HUES48 (cell line): ENCODE measurements around the gene CASZ1.

ENCODE experiments used
- H3K27ac ChIP-seq: one replicate; pipeline ENCODE4 v1.7.0; 2013; ENCODE audit warnings: low read depth, low read length, inconsistent platforms
- H3K27me3 ChIP-seq: 2 replicates; pipeline ENCODE4 v1.6.1; 2013; ENCODE audit warnings: mild to moderate bottlenecking, low read length; ENCODE audit not compliant: control insufficient read depth, insufficient read depth
- H3K36me3 ChIP-seq: 2 replicates; pipeline ENCODE4 v1.6.1; 2013; ENCODE audit warnings: low read length; ENCODE audit not compliant: control insufficient read depth, insufficient read depth
- H3K4me1 ChIP-seq: 2 replicates; pipeline ENCODE4 v1.6.1; 2013; ENCODE audit warnings: mild to moderate bottlenecking, low read length; ENCODE audit not compliant: control insufficient read depth, insufficient read depth
- H3K4me3 ChIP-seq: 2 replicates; pipeline ENCODE4 v1.5.1; 2013; ENCODE audit warnings: mild to moderate bottlenecking, low read depth, low read length
- H3K9ac ChIP-seq: 2 replicates; pipeline ENCODE4 v1.6.1; 2013; ENCODE audit warnings: mild to moderate bottlenecking, low read depth, low read length, moderate library complexity
- H3K9me3 ChIP-seq: 2 replicates; pipeline ENCODE4 v1.6.1; 2013; ENCODE audit warnings: low read length; ENCODE audit not compliant: control insufficient read depth, insufficient read depth

The CASZ1 gene

DNA sequence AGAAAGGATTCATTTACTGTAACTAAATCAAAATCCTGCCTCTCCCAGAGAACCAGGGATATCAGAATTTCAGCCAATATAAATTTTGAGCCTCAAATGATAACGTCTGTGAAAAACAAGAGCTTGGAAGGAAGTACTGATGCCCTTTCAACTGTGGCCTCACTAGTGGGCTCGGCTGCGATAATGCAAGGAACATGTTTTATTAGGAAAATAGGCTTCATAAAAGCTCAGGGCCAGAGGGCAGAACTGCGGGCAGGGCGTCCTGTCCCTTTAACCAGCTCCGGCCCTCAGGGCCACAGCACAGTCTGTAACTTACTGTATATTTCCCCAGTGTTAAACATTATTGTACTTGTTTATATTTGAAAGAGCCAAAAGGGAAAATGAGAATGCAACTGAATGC lies 199.7 kb downstream of the CASZ1 start:
- no peak overlapping the region for H3K27ac ChIP-seq
- no peak overlapping the region for H3K4me3 ChIP-seq
- H3K27me3 ChIP-seq = no peaks in the 10 kb centered on the region
- H3K9ac ChIP-seq = no peak overlapping the region
- no peaks in the 10 kb centered on the region for H3K36me3 ChIP-seq
- no peaks in the 10 kb centered on the region for H3K9me3 ChIP-seq
- peaks cover 37% of the 10 kb centered on the region for H3K4me1 ChIP-seq

DNA sequence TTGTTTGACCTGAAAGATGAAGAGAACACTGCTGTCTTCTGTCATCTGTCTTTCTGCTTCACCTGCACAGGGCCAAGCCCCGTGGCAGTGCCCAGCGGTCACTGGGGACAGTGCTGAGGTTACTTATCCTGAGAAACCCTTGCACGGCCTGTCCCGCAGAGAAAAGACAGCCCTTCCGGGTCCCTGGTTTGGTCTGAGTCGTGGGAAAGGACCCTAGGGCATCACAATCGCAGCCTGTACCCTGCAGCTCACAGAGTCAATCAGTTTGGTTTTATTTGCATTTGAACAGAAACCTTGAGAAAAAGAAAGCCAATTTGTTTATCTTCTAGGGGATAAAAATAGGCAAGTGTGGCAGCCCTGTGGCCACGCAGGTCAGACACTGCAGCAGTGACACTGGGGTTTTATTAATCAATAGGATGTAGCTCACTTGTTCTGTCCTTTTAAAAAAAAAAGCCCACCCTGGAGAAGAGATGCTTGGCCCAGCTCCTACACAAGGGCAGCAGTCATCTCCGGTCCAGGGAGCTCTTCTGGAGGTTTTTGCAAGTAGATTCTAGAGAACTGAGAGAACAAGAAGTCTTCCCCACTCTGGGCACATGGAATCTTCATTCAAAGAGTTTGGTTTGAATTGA lies 201.7 kb downstream of the CASZ1 start:
- Histone ChIP-seq H3K4me3 (no peak overlapping the region), H3K27me3 (no peaks in the 10 kb centered on the region), H3K27ac (peak overlapping the region; percentile 77), H3K4me1 (peaks cover 39% of the 10 kb centered on the region), H3K36me3 (no peaks in the 10 kb centered on the region), H3K9ac (no peak overlapping the region), H3K9me3 (no peaks in the 10 kb centered on the region)

DNA sequence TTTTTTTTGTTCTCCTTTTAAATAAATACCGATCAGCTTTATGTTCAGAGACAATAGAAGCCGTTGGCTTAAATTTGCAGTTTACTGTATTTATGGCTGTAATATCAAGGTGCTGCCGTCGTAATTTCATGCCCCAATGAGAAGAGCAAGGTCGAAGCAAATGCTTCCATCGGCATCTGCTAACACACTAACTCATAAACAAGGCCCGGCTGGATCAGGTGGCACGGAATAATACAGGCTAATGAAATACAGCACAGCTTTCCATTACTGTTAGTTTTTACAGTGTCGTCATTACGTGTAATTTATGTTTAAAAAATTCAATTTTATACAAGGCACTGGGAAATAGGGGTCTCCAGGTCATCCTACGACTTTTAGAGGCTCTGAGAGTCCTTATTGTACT lies 202.7 kb downstream of the CASZ1 start:
- Histone ChIP-seq H3K4me3 (no peak overlapping the region), H3K36me3 (no peaks in the 10 kb centered on the region), H3K27ac (no peak overlapping the region), H3K9ac (no peak overlapping the region), H3K9me3 (no peaks in the 10 kb centered on the region), H3K4me1 (peaks cover 39% of the 10 kb centered on the region), H3K27me3 (no peaks in the 10 kb centered on the region)

DNA sequence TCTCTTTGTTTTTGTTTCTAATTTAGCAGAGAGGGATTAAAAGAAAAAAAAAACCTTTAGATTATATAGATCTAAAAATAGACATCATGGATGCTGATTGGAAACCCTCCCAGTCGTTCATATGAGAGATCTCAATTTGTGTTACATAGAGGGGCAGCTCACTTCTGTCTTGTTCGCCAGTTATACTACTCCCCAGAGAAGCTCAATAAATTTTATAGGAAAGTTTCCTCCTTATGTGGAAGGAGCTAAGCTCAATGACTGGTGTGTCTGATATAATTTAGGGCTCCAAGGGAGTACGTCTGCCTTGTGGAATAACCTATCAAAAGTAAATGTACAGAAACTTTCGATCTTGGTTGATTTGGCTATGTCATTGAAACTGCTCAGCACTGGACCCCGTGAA lies 204.1 kb downstream of the CASZ1 start:
- H3K9ac ChIP-seq = no peak overlapping the region
- H3K27ac ChIP-seq = no peak overlapping the region
- H3K9me3 ChIP-seq = no peaks in the 10 kb centered on the region
- no peak overlapping the region for H3K4me3 ChIP-seq
- H3K36me3 ChIP-seq = no peaks in the 10 kb centered on the region
- no peaks in the 10 kb centered on the region for H3K27me3 ChIP-seq
- peaks cover 39% of the 10 kb centered on the region for H3K4me1 ChIP-seq

DNA sequence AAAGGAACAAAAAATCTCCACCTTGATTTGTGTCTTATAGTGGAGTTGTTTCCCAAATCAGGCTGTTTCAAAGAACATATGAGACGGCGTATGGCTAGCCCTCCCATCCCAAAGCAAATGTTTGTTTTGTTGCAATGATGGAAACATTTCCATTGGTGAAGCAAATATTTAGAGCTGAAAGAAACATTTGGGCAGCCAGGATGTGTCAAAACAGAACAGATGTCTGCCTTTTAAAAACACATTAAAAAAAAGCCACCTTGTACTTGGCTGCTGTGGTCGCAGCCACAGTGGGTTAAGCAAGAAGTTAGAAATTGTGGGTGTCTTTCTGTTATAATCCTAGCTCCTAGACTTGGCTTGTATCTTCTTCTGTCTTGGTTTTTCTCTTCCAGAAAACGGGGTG lies 205.4 kb downstream of the CASZ1 start:
- H3K4me1 ChIP-seq = peaks cover 35% of the 10 kb centered on the region
- no peak overlapping the region for H3K27ac ChIP-seq
- H3K36me3 ChIP-seq = no peaks in the 10 kb centered on the region
- no peak overlapping the region for H3K9ac ChIP-seq
- no peak overlapping the region for H3K4me3 ChIP-seq
- no peaks in the 10 kb centered on the region for H3K27me3 ChIP-seq
- H3K9me3 ChIP-seq = no peaks in the 10 kb centered on the region

DNA sequence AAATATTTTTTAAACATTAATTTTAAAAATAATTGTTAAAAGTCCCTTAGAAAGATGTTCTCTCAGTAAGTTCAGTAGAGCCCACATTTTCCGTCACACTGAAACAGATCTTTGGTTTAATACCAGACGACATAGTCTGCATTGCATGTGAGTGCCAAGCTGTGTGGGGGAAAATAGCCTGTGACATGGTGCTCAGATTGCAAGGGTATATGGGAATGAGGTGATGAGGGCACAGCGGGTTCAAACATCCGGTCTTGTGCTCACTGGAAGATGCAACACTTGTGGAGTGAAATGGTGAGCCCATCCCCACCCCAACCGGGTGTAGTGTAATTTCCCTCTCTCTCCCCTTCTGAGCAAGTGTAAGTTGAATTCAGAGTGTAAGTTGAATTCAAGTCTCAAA lies 207.4 kb downstream of the CASZ1 start:
- no peak overlapping the region for H3K4me3 ChIP-seq
- H3K4me1 ChIP-seq = peaks cover 20% of the 10 kb centered on the region
- H3K9ac ChIP-seq = no peak overlapping the region
- H3K9me3 ChIP-seq = no peaks in the 10 kb centered on the region
- H3K27me3 ChIP-seq = no peaks in the 10 kb centered on the region
- no peaks in the 10 kb centered on the region for H3K36me3 ChIP-seq
- H3K27ac ChIP-seq = no peak overlapping the region

DNA sequence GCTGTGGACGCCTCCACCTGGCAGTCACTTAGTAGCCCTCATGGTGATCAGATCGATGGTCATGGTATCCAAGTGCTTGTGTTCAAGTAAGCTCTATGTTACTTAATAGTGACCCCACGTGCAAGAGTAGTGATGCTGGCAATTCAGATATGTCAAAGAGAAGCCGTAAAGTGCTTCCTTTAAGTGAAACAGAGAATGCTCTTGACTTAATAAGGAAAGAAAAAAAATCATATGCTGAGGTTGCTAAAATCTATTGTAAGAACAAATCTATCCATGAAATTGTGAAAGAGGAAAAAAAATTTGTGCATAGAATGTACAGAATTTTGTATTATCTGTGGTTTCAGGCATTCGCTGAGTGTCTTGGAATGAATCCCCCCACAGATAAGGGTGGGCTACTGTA lies 207.8 kb downstream of the CASZ1 start:
- Histone ChIP-seq H3K27ac (no peak overlapping the region), H3K36me3 (no peaks in the 10 kb centered on the region), H3K4me1 (peaks cover 16% of the 10 kb centered on the region), H3K4me3 (no peak overlapping the region), H3K27me3 (no peaks in the 10 kb centered on the region), H3K9me3 (no peaks in the 10 kb centered on the region), H3K9ac (no peak overlapping the region)
